CD4-positive, alpha-beta T cell treated with Interleukin-10 for 1 hour (primary cell): ENCODE measurements around the gene UBL4A.

Experiments
- DNase-seq: peaks from one replicate; pipeline ENCODE4 v3.0.0-alpha.2; 2020

The UBL4A gene

DNA sequence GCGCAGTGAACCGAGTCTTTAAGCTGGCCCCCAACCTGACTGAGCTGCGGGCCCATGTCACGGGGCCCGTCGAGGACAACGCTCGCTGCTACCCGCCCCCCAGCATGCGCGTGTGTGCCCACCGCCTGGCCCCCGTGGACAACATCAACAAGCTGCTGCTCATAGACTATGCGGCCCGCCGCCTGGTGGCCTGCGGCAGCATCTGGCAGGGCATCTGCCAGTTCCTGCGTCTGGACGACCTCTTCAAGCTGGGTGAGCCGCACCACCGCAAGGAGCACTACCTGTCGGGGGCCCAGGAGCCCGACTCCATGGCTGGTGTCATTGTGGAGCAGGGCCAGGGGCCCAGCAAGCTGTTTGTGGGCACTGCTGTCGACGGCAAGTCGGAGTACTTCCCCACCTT is 26.1 kb downstream of the UBL4A start:
- no peak for DNase-seq

DNA sequence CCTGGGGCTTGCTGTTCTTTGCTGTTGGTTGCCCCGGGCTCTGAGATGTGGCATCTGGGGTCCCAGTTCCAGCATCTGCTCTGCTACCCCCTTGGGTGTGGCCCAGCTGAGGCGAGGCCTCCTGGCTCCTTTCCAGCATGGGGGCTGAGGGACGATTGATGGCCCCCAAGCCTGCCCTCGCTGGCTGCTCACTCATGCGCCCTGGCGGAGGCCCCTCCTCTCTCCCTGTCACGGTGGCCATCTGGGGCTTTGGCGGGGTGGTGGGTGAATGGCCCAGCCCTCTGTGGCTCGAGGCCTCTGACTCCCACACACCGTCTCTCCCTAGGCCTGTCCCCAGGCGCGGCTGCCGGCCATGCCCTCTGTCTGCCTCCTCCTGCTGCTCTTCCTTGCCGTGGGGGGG is 26.6 kb downstream of the UBL4A start:
- no peak for DNase-seq

- no peak for DNase-seq
These were observed 27.2 kb downstream of the UBL4A start for GRCh38 chrX:154458954-154459778.

GRCh38 chrX:154458116-154458953 is 28.1 kb downstream of the UBL4A start, which contains the start of gene PLXNA3:
Gene PLXNA3 (plus strand): TSS chrX:154458281. CDS start chrX:154460184, 1,903 bp downstream.
- peak; percentile 78 for DNase-seq

DNA sequence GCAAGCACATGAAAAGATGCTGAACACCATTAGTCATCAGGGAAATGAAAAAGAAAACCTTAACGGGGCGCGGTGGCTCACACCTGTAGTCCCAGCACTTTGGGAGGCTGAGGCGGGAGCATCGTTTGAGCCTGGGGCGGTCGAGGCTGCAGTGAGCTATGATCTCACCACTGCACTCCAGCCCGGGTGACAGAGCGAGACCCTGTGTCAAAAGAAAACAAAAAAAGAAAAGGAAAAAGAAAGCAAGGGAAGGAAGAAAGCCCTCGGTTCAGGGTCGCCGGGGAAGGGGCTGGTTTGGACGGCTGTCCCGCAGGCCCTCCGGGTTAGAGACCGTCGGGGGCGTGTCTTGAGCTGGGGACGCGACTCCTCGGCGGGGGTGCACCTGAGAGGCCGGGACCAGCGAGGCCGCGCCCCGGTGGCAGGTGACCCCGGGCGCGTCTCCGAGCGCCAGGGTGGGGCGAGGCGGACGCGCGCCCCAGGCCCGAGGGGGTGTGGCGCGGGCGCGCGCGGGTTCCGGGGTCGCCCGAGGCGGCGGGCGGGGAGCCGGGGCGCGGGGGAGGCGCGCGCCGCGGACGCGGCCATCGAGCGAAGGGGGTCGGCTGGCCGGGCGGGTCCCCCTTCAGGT is 28.8 kb downstream of the UBL4A start:
- peak; percentile 76 for DNase-seq

DNA sequence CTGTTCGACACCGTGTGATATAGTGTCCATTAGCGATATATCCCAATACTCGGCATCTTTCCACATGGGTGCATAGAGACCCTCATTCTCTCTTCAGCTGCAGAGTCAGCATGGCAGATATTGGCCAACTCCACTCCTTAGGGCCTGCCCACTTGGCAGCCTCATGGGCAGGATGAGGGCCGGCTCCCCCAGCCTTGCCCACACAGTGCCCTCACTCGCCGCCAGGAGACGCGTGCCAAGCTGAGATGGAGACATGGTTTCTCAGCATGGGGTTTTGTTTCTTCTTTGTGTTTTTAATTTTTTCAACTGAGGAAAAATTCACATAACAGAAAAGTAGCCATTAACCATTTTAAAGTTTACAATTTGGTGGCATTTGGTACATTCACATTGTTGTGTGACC is 33.6 kb downstream of the UBL4A start:
- DNase-seq: no peak

DNA sequence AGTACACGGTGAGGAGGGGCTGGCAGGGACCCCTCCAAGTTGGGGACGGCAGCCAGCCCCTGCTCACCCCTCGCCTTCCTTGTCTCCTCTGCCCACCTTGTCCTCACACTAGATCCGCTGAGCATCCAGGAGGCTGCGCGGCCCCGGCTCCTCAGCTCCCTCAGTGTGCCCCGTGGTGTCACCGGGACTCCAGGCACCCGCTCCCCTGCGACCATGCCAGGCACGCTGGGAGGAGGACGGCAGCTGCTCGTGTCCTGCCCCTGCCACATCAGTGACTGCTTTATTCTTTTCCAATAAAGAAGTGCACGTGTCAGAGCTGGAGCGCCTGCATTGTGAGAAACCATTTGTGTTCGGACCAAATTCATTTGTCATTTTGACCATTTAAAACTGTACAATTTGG is 36.1 kb downstream of the UBL4A start:
- DNase-seq: no peak

DNA sequence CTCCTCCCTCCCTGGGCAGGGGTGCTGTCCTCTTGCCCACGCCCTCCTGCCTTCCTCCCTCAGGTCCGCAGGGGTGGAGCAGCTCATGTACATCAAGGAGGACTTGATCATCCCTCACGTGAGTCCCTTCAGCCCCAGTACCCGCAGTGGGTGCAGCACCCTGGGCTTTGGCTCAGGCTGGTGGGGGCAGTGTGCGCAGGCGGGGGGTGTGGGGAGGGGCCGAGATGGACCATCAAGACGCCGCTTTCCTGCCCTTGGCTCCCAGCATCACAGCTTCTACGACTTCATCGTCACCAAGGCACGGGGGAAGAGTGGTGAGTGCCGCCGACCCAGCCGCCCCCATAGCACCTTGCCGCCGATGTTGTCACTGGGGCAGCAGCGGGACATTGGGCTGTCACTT is 36.8 kb downstream of the UBL4A start:
- DNase-seq: no peak

DNA sequence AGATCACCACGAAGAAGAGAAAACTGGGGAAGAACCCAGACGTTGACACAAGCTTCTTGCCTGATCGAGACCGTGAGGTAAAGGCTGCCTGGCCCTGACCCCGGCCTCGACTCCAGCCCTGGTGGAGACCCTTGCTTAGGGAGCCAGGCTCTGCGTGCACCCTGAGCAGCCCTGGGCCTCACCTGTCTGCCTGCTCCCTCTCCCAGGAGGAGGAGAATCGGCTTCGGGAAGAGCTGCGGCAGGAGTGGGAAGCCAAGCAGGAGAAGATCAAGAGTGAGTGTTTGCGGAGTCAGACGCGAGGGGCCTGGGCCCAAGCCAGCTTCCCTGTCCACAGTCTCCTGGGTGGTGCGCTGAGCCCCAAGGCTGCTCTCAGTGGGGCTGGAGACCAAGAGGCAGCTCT is 37.9 kb downstream of the UBL4A start:
- DNase-seq: no peak

GRCh38 chrX:154446430-154446829 is 40.0 kb downstream of the UBL4A start:
- no peak for DNase-seq

GRCh38 chrX:154445776-154446175 is 40.6 kb downstream of the UBL4A start:
- no peak for DNase-seq

GRCh38 chrX:154444755-154445246 is 41.6 kb downstream of the UBL4A start:
- no peak for DNase-seq

GRCh38 chrX:154443992-154444754 is 42.2 kb downstream of the UBL4A start, which contains the start of gene FAM50A:
Gene FAM50A (plus strand): TSS chrX:154444141. CDS start chrX:154444236, 95 bp downstream.
- peak; percentile 72 for DNase-seq

GRCh38 chrX:154443479-154443910 is 42.9 kb downstream of the UBL4A start:
- no peak for DNase-seq

GRCh38 chrX:154441984-154442707 is 44.3 kb downstream of the UBL4A start:
- DNase-seq: no peak

DNA sequence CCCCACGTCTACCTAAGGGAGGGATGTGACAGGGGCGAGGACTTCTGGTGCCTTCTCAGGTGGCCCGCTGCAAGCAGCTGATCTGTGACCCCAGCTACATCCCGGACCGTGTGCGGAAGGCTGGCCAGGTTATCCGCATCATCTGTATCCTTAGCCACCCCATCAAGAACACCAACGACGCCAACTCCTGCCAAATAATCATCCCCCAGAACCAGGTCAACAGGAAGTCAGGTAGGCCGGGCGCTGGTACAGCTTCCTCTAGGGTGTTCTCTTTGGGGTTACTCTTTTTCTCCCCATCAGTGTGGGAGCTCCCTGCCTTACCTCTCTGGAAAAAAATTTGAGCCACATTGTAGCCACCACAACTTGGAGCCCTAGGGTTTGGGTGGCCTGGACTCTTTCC is 44.9 kb downstream of the UBL4A start:
- peak; percentile 37 for DNase-seq

GRCh38 chrX:154440623-154441357 is 45.6 kb downstream of the UBL4A start:
- no peak for DNase-seq

DNA sequence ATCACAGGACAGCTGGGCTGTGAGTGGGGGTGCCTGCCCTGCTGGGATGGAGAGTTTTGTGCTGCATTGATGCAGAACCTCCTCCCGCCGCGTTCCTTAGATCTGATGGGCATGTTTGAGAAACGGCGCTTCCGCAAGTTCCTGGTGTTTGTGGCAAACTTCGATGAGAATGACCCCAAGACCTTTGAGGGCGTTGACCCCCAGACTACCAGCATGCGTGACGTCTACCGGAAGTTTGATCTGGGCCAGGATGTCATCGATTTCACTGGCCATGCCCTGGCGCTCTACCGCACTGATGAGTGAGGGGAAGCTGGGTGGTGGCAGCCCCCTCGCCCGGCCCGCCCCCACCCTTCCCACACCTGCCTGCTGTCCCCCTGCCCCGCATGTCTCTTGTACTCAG is 46.6 kb downstream of the UBL4A start:
- no peak for DNase-seq

DNA sequence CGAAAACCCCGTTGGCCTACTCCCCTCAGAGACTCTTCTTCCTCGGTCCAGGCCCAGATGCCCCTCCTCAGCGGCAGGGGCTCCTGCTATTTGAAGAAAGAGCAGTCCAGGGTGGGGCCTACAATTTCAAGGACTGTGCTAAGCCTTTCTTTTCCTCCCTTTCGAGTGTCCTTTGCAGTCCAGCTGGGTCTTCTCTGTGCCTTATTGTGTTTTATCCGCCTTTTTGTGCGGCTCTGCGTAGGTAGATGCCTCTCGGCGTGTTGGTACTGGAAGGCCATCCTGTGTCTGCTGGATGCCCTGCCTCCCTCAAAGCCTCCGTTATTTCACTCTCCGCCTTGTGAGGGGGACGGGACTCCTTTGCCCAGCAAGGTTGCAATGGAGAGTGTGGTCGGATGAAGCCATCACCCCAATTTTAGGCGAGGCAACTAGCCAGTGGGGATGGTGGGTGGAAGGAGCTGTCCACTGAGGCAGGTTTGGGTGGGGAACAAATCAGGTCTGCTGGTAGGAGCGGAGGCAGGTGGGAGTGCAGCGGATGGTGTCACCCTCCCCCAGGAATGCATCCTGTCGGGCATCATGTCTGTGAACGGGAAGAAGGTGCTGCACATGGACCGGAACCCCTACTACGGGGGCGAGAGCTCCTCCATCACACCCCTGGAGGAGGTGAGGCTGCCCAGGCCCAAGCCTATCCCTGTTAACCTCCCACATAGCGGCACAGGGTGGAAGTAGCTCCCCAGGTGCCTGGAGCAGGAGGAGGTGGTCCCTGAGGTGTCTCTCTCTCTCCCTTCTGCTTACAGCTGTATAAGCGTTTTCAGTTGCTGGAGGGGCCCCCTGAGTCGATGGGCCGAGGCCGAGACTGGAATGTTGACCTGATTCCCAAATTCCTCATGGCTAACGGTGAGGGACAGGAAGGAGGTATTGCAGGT is 48.2 kb downstream of the UBL4A start:
- DNase-seq: no peak
